ENCODE data around the gene ELAVL1. TPM values are rescaled to one million over a fixed set of nuclear protein-coding genes. Genes with fewer than 3 reads are reported as not detected.
"Not testable (repeated sequence)": the region's sequence is repeated elsewhere in the genome, so short reads cannot be mapped to it uniquely, and the experiment has no call there.

The ELAVL1 gene
- total RNA-seq: 53.3 TPM
- long read RNA-seq, full-length matches to known transcripts: 224 of 239 reads
- long read RNA-seq, partial matches to known transcripts: 7 of 239 reads
- long read RNA-seq, other reads (novel, unspliced or antisense): 8 of 239 reads

- ATAC-seq: peak; percentile 90
- peak; percentile 97 for DNase-seq
- intact Hi-C loops (cut with micrococcal nuclease): loop anchor here (10.0 kb wide), 1 partner anchor 61 kb away; the partner anchor contains the start of gene TIMM44
Observed at GRCh38 chr19:8005534-8006256, at the start of gene ELAVL1. TSS of gene ELAVL1 (minus strand) at chr19:8005641. CDS start at chr19:7991815, 13,826 bp downstream.

GRCh38 chr19:8054169-8054568 lies 48.7 kb upstream of the ELAVL1 start:
- no peak for ATAC-seq
- no peak for DNase-seq
- intact Hi-C loops (cut with micrococcal nuclease): no loop called here

- intact Hi-C loops (cut with micrococcal nuclease): no loop called here
- ATAC-seq (no peak), DNase-seq (no peak)
Observed at GRCh38 chr19:8052464-8052859, 47.0 kb upstream of the ELAVL1 start, which contains the start of gene CCL25. TSS of gene CCL25 (plus strand) at chr19:8052760. CDS start at chr19:8053050, 290 bp downstream.

GRCh38 chr19:8050274-8051096 lies 45.0 kb upstream of the ELAVL1 start:
- intact Hi-C loops (cut with micrococcal nuclease): no loop called here
- ATAC-seq (peak; percentile 94), DNase-seq (peak; percentile 86)

GRCh38 chr19:8046569-8047165 lies 41.2 kb upstream of the ELAVL1 start:
- intact Hi-C loops (cut with micrococcal nuclease): no loop called here
- no peak for DNase-seq
- no peak for ATAC-seq

GRCh38 chr19:8045872-8046568 lies 40.6 kb upstream of the ELAVL1 start:
- intact Hi-C loops (cut with micrococcal nuclease): no loop called here
- ATAC-seq (no peak), DNase-seq (no peak)

GRCh38 chr19:8044018-8044417 lies 38.6 kb upstream of the ELAVL1 start:
- no peak for ATAC-seq
- intact Hi-C loops (cut with micrococcal nuclease): no loop called here
- no peak for DNase-seq

GRCh38 chr19:8042900-8043299 lies 37.5 kb upstream of the ELAVL1 start:
- DNase-seq (no peak), ATAC-seq (no peak)
- intact Hi-C loops (cut with micrococcal nuclease): no loop called here

- no peak for ATAC-seq
- intact Hi-C loops (cut with micrococcal nuclease): no loop called here
- DNase-seq: no peak
Observed at GRCh38 chr19:8041531-8041931, 36.1 kb upstream of the ELAVL1 start.

- intact Hi-C loops (cut with micrococcal nuclease): no loop called here
- ATAC-seq (no peak), DNase-seq (no peak)
Observed at GRCh38 chr19:8039231-8039630, 33.8 kb upstream of the ELAVL1 start.

GRCh38 chr19:8038815-8039214 lies 33.4 kb upstream of the ELAVL1 start:
- ATAC-seq: no peak
- intact Hi-C loops (cut with micrococcal nuclease): no loop called here
- no peak for DNase-seq

- no peak for DNase-seq
- no peak for ATAC-seq
- intact Hi-C loops (cut with micrococcal nuclease): no loop called here
Observed at GRCh38 chr19:8036434-8037099, 31.1 kb upstream of the ELAVL1 start.

- DNase-seq (no peak), ATAC-seq (no peak)
- intact Hi-C loops (cut with micrococcal nuclease): no loop called here
Observed at GRCh38 chr19:8034178-8034525, 28.7 kb upstream of the ELAVL1 start.

GRCh38 chr19:8033287-8034177 lies 28.1 kb upstream of the ELAVL1 start:
- ATAC-seq; DNase-seq; intact Hi-C loops (cut with micrococcal nuclease): not testable (repeated sequence)

GRCh38 chr19:8030960-8031359 lies 25.5 kb upstream of the ELAVL1 start:
- intact Hi-C loops (cut with micrococcal nuclease): no loop called here
- no peak for DNase-seq
- ATAC-seq: no peak

- no peak for DNase-seq
- no peak for ATAC-seq
- intact Hi-C loops (cut with micrococcal nuclease): no loop called here
Observed at GRCh38 chr19:8028951-8029491, 23.6 kb upstream of the ELAVL1 start.

GRCh38 chr19:8025316-8025715 lies 19.9 kb upstream of the ELAVL1 start:
- no peak for DNase-seq
- intact Hi-C loops (cut with micrococcal nuclease): no loop called here
- no peak for ATAC-seq
